Measurements from ENCODE around the gene KCNS3. TPM values are rescaled to one million over a fixed set of nuclear protein-coding genes. Genes with fewer than 3 reads are reported as not detected.

KCNS3 gene
- total and polyA plus RNA-seq, 9 donors = 0.23 to 5.9 (median 1.2) TPM

GRCh38 chr2:17969661-17970060 is 91.2 kb downstream of the KCNS3 start:
- Histone ChIP-seq H3K4me1 (ENCODE audit: insufficient read depth) (no peaks in the 10 kb centered on the region), H3K27ac (no peak overlapping the region), H3K27me3 (no peaks in the 10 kb centered on the region), H3K9me3 (no peaks in the 10 kb centered on the region), H3K36me3 (no peaks in the 10 kb centered on the region), H3K4me3 (no peak overlapping the region)
- DNase-seq = no peak
- WGBS, 3 donors = 88 to 89% (median 88%) methylated on average over 3 of the region's 3 CpGs
- TF ChIP-seq CTCF (IDR thresholded peaks at IDR 0.05) = no peak
- no peak for TF ChIP-seq POLR2A (IDR thresholded peaks at IDR 0.05)
- no peak for TF ChIP-seq EP300 (IDR thresholded peaks at IDR 0.05)
- intact Hi-C loops (cut with DNase I) = no loop called here

- intact Hi-C loops (cut with DNase I) = no loop called here
- WGBS, 3 donors = 72 to 83% (median 80%) methylated on average over 3 of the region's 3 CpGs
- no peaks in the 10 kb centered on the region for H3K27me3 ChIP-seq
Measured at GRCh38 chr2:17971531-17972125, 93.2 kb downstream of the KCNS3 start.

GRCh38 chr2:17972991-17973390 is 94.5 kb downstream of the KCNS3 start:
- WGBS, 3 donors = 46 to 47% (median 46%) methylated on average over 3 of the region's 3 CpGs
- Histone ChIP-seq H3K36me3 (no peaks in the 10 kb centered on the region), H3K27me3 (no peaks in the 10 kb centered on the region), H3K9me3 (no peaks in the 10 kb centered on the region), H3K4me3 (no peak overlapping the region), H3K27ac (no peak overlapping the region), H3K4me1 (ENCODE audit: insufficient read depth) (no peaks in the 10 kb centered on the region)
- no peak for TF ChIP-seq EP300 (IDR thresholded peaks at IDR 0.05)
- TF ChIP-seq POLR2A (IDR thresholded peaks at IDR 0.05) = no peak
- no peak for TF ChIP-seq CTCF (IDR thresholded peaks at IDR 0.05)
- intact Hi-C loops (cut with DNase I) = no loop called here
- DNase-seq = no peak

More at GRCh38 chr2:17971531-17972125, 93.2 kb downstream of the KCNS3 start:
- H3K27ac ChIP-seq = no peak overlapping the region
- no peak overlapping the region for H3K4me3 ChIP-seq
- H3K4me1 ChIP-seq (ENCODE audit: insufficient read depth) = no peaks in the 10 kb centered on the region
- TF ChIP-seq CTCF (IDR thresholded peaks at IDR 0.05) (no peak), EP300 (IDR thresholded peaks at IDR 0.05) (no peak), POLR2A (IDR thresholded peaks at IDR 0.05) (no peak)
- H3K9me3 ChIP-seq = no peaks in the 10 kb centered on the region
- no peaks in the 10 kb centered on the region for H3K36me3 ChIP-seq
- no peak for DNase-seq

GRCh38 chr2:17975401-17975800 is 96.9 kb downstream of the KCNS3 start:
- no peaks in the 10 kb centered on the region for H3K4me1 ChIP-seq (ENCODE audit: insufficient read depth)
- no peaks in the 10 kb centered on the region for H3K36me3 ChIP-seq

More at GRCh38 chr2:17975401-17975800, 96.9 kb downstream of the KCNS3 start:
- Histone ChIP-seq H3K4me3 (no peak overlapping the region), H3K27me3 (no peaks in the 10 kb centered on the region), H3K9me3 (no peaks in the 10 kb centered on the region), H3K27ac (no peak overlapping the region)
- whole genome bisulfite sequencing, 3 donors = 90 to 93% (median 93%) methylated on average over 2 of the region's 2 CpGs
- no peak for DNase-seq
- intact Hi-C loops (cut with DNase I) = no loop called here
- TF ChIP-seq EP300 (IDR thresholded peaks at IDR 0.05) = no peak
- TF ChIP-seq CTCF (IDR thresholded peaks at IDR 0.05) = no peak
- no peak for TF ChIP-seq POLR2A (IDR thresholded peaks at IDR 0.05)

Measured in ovary (tissue), 9 donors.